Left kidney (tissue), 2 donors: ENCODE results near the gene CCDC192. TPM values are rescaled to one million over a fixed set of nuclear protein-coding genes. Genes with fewer than 3 reads are reported as not detected.
A peak's percentile ranks its signal among the peaks of the same experiment; 100 is the strongest.

ENCODE experiments used
- DNase-seq: peaks from one replicate; pipeline ENCODE4 v3.0.0-alpha.2; 2013
- polyA plus RNA-seq: library from polyadenylated mRNA; unstranded; fragments of 120-200 nt; gene quantifications from one replicate; pipeline ENCODE4 v1.2.1, GENCODE V29; 2013; ENCODE audit not compliant: insufficient read length

CCDC192 gene
- polyA plus RNA-seq, 1 donor: 1.5 TPM

- DNase-seq: no peak
Measured at GRCh38 chr5:127957701-127958239, 254.6 kb downstream of the CCDC192 start.

- DNase-seq: no peak
Measured at GRCh38 chr5:127958421-127959011, 255.3 kb downstream of the CCDC192 start.

- DNase-seq: peak; percentile 53
Measured at GRCh38 chr5:127959152-127959764, 256.1 kb downstream of the CCDC192 start.

- no peak for DNase-seq
Measured at GRCh38 chr5:127960270-127960691, 257.1 kb downstream of the CCDC192 start.

GRCh38 chr5:127961006-127961762 lies 258.0 kb downstream of the CCDC192 start:
- no peak for DNase-seq

- DNase-seq: no peak
Measured at GRCh38 chr5:127961763-127962145, 258.6 kb downstream of the CCDC192 start.

GRCh38 chr5:127962491-127962890 lies 259.3 kb downstream of the CCDC192 start:
- DNase-seq: no peak

- no peak for DNase-seq
Measured at GRCh38 chr5:127963233-127963632, 260.0 kb downstream of the CCDC192 start.

- DNase-seq: no peak
Measured at GRCh38 chr5:127963931-127964330, 260.7 kb downstream of the CCDC192 start.

GRCh38 chr5:127967323-127967982 lies 264.3 kb downstream of the CCDC192 start:
- DNase-seq: no peak

- DNase-seq: no peak
Measured at GRCh38 chr5:127967983-127968592, 264.9 kb downstream of the CCDC192 start.

GRCh38 chr5:127969002-127969401 lies 265.8 kb downstream of the CCDC192 start:
- no peak for DNase-seq

- no peak for DNase-seq
Measured at GRCh38 chr5:127969651-127970050, 266.5 kb downstream of the CCDC192 start.

GRCh38 chr5:127970081-127970480 lies 266.9 kb downstream of the CCDC192 start:
- no peak for DNase-seq

GRCh38 chr5:127970854-127971425 lies 267.7 kb downstream of the CCDC192 start:
- no peak for DNase-seq

- DNase-seq: no peak
Measured at GRCh38 chr5:127975961-127976360, 272.8 kb downstream of the CCDC192 start.

- no peak for DNase-seq
Measured at GRCh38 chr5:127976525-127976924, 273.3 kb downstream of the CCDC192 start.

GRCh38 chr5:127976991-127977717 lies 274.0 kb downstream of the CCDC192 start:
- DNase-seq: no peak

GRCh38 chr5:127978738-127979300 lies 275.6 kb downstream of the CCDC192 start:
- no peak for DNase-seq

GRCh38 chr5:127979475-127979874 lies 276.3 kb downstream of the CCDC192 start:
- no peak for DNase-seq

GRCh38 chr5:127980843-127981242 lies 277.7 kb downstream of the CCDC192 start:
- no peak for DNase-seq
